Measurements from ENCODE around the gene SNX18.

SNX18 gene

GRCh38 chr5:54545796-54546195 is 28.2 kb downstream of the SNX18 start:
- no peak for DNase-seq (ENCODE audit: low spot score)
- in situ Hi-C loops (cut with MboI; ENCODE audit: low sequenced_read_pairs, unreplicated experiment): no loop called here
- TF ChIP-seq CTCF (IDR thresholded peaks at IDR 0.05; ENCODE audit: borderline replicate concordance, control extremely low read depth, extremely low read depth, insufficient read depth, missing control alignments): no peak

DNA sequence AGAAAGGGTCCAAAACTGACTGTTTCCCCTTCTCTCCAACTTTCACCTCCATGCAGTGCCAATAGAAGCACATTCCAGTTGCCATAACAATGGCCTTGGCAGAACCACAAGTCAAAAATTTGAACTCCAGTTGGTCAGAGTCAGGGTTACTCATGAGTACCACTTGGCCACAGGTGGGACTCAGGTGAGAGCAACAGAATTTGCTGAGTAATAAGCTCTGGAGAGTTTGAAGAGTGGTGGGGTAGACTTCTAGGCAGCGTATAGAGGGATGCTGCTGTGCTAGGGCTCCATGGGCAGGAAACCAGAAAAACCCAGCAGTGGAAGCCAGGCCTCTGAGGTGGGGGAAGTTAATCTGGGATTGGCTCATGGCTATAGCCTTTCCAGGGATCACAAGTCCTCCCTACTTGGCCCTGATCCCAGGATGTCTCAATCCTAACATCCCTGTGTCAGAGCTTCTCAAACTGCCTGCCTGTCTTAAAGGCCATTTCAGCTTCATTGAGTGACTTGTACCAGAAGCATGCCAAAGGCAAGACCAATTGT is 30.2 kb downstream of the SNX18 start:
- no peak for TF ChIP-seq CTCF (IDR thresholded peaks at IDR 0.05; ENCODE audit: borderline replicate concordance, control extremely low read depth, extremely low read depth, insufficient read depth, missing control alignments)
- no peak for DNase-seq (ENCODE audit: low spot score)
- in situ Hi-C loops (cut with MboI; ENCODE audit: low sequenced_read_pairs, unreplicated experiment): no loop called here

DNA sequence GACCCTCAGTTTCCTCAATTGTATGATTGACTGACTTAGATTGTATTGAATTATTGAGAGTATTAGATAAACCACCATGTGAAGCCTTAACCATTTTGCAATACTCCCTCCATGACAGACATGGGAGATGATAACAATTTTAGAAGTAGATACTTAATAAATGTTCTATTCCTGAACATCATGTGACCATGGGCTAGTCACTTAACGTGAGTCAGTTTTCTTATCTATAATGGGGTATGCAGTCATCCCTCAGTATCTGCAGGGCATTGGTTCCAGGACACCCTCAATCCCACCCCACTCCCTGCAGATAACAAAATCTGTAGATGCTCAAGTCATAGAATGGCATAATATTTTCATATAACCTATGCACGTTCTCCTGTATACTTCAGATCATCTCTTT is 31.0 kb downstream of the SNX18 start:
- in situ Hi-C loops (cut with MboI; ENCODE audit: low sequenced_read_pairs, unreplicated experiment): no loop called here
- TF ChIP-seq CTCF (IDR thresholded peaks at IDR 0.05; ENCODE audit: borderline replicate concordance, control extremely low read depth, extremely low read depth, insufficient read depth, missing control alignments): no peak
- no peak for DNase-seq (ENCODE audit: low spot score)

GRCh38 chr5:54551292-54551691 is 33.7 kb downstream of the SNX18 start:
- in situ Hi-C loops (cut with MboI; ENCODE audit: low sequenced_read_pairs, unreplicated experiment): no loop called here
- TF ChIP-seq CTCF (IDR thresholded peaks at IDR 0.05; ENCODE audit: borderline replicate concordance, control extremely low read depth, extremely low read depth, insufficient read depth, missing control alignments): no peak
- DNase-seq (ENCODE audit: low spot score): no peak

DNA sequence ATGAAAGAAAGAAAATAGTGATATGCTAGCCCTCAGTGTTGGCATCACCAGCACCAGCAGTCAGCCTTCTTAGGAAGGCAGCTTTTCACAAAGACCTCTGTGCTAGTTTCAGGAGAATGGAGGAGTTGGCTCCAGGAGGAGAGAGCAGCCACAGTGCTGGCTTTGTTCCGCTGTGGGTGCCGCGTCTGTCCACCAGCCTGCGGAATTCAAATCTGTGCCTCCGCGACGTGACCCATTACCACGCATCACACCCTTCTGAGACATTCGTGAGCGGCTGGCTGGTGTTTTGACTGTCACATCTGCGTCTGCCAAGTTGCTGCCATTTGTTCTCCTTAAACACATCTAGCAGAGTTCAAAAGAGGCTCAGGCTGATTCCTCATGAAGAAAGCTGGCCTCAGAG is 34.4 kb downstream of the SNX18 start:
- in situ Hi-C loops (cut with MboI; ENCODE audit: low sequenced_read_pairs, unreplicated experiment): no loop called here
- TF ChIP-seq CTCF (IDR thresholded peaks at IDR 0.05; ENCODE audit: borderline replicate concordance, control extremely low read depth, extremely low read depth, insufficient read depth, missing control alignments): no peak
- no peak for DNase-seq (ENCODE audit: low spot score)

GRCh38 chr5:54552446-54552845 is 34.9 kb downstream of the SNX18 start:
- in situ Hi-C loops (cut with MboI; ENCODE audit: low sequenced_read_pairs, unreplicated experiment): no loop called here
- TF ChIP-seq CTCF (IDR thresholded peaks at IDR 0.05; ENCODE audit: borderline replicate concordance, control extremely low read depth, extremely low read depth, insufficient read depth, missing control alignments): no peak
- DNase-seq (ENCODE audit: low spot score): no peak
